Endometrial microvascular endothelial cells (primary cell): ENCODE measurements around the gene C4orf50. TPM values are rescaled to one million over a fixed set of nuclear protein-coding genes. Genes with fewer than 3 reads are reported as not detected.
"Not testable (repeated sequence)": the region's sequence is repeated elsewhere in the genome, so short reads cannot be mapped to it uniquely, and the experiment has no call there.

Experiments
- in situ Hi-C: cut with HindIII; loops from 2 replicates; pipeline ENCODE4 v1.10.0; 2017; ENCODE audit warnings: low sequenced_read_pairs, low pct_unique_long_range_greater_than_20kb; ENCODE audit errors: inconsistent ontology term
- total RNA-seq: library from RNA; depleted of rRNA; stranded (reverse); fragments of >200 nt; gene quantifications from one replicate; pipeline ENCODE4 v1.2.3, GENCODE V29; 2015; ENCODE audit errors: inconsistent ontology term

The C4orf50 gene
- total RNA-seq, 1 donor from 2014 or later, result not detected

DNA sequence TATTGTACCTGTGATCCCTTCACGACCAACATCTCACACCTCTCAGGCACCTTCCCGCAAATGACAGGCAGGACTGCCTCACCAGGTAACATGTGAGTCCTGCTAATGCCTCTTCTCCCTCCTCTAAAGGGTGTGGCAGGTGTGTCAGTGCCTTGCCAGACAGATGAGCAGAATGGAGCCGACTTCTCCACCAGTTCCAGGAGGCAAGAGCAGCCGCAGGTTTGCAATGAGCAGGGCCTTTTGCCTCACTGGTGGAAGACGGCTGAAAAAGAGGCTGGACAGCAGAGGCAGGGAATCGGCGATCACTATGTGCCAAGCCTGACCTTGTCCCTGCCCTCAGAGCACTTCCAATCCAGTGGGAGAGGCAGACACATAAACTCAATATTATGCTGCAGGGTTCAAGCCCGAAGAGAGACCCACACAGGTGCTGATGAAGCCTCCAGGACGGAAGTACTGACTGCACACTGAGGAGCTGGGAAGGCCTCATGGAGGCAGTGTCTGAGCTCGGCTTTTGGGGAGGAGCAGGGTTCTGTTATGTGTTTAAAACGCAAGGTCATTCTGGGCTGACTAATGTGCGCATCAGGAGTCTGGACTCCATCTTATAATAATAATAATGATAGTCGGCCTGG lies 57.9 kb downstream of the C4orf50 start:
- in situ Hi-C loops, result no loop called here

GRCh38 chr4:5959211-5959982 lies 58.8 kb downstream of the C4orf50 start:
- in situ Hi-C loops, result no loop called here

DNA sequence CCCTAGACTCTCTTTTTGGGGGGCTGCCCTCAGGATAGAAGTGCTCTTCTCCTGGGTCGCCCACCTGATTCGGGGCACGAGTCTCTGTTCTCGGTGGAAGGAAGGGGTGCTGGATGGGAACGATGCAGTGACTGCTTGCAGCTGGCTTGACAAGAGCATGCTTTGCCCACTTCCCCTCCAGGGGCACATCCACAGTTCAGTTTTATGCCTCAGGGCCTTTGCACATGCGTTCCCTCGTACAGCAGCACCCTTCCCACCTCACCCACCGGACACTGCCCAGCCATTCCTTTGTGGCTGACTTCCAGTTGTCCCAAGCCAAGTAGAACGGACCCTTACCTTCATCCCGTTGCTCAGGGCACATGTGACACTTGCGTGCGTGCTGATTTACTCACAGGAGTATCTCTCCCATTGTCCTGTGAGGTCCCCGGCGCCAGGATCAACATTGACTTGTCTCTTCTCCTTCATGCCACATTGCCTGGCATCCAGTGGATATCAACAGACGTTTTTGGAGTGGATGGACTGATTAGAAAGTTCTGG lies 60.0 kb downstream of the C4orf50 start:
- in situ Hi-C loops, result no loop called here

- in situ Hi-C loops, result no loop called here
Measured at GRCh38 chr4:5957076-5957475, 61.2 kb downstream of the C4orf50 start.

DNA sequence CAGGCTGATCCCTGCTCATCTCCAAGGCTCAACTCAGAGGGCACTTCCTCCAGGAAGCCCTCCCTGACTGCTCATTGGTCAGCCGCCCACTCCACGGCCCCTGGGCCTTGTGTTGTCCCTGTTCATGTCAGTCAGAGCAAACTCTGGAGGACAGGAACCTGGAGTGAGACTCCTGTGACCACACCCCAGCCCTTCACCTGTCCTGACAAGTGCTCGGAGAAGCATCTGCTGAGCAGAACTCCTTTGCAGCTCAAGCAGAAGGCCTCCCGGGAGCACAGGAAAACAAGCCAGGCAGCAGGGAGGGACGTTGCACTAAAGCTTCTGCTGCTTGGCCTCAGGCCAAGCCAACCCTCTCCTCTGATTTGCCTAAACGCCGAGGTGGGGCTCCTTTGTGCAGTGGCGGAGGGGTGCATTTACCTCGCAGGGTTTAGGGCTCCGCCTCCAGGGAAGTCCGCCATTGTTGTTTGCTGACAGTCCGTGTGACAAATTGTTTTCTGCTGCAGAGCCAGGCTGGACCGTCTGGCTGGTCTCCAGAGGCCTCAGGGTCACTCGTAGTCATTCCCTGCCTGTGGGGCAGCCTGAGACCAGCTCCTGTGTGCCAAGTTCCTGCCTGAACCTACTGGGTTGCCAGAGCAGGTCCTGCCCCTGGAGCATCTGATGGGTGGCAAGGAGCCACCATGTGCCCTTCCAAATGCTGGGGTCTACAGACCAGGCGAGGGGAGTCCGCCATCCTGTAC lies 61.8 kb downstream of the C4orf50 start:
- in situ Hi-C loops, result no loop called here

- in situ Hi-C loops, result no loop called here
Measured at GRCh38 chr4:5955856-5956255, 62.4 kb downstream of the C4orf50 start.

DNA sequence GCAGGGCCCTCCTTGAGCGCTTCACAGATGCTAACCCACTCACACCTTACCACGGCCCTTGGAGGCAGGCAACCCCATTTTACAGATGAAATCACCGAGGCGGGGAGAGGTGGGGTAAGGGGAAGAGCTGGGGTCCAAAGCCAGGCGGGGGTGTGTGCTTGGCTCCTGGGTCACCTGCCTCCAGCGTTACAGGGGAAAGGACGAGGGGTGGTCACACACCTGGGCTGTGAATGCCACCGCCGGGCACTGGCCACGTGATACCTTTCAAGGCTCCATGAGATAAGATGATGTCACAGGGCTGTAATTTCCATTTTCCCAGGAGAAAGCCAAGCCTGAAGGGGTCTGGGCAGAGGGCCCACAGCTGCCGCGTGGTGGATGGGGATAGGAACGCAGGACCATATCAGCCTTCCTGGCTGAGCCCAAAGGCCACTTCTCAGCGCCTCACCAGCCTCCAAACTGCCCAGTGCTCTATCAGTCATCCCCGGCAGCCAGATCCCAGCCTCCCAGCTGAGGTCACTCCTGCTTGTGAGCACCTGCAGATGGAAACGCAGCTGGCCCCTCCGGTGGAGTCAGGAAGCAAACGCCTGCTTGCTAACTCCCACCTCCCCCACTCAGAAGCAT lies 62.9 kb downstream of the C4orf50 start:
- in situ Hi-C loops, result no loop called here

- in situ Hi-C loops, result no loop called here
Measured at GRCh38 chr4:5954056-5954760, 64.0 kb downstream of the C4orf50 start.

- in situ Hi-C loops, result no loop called here
Measured at GRCh38 chr4:5952975-5953951, 65.0 kb downstream of the C4orf50 start.

DNA sequence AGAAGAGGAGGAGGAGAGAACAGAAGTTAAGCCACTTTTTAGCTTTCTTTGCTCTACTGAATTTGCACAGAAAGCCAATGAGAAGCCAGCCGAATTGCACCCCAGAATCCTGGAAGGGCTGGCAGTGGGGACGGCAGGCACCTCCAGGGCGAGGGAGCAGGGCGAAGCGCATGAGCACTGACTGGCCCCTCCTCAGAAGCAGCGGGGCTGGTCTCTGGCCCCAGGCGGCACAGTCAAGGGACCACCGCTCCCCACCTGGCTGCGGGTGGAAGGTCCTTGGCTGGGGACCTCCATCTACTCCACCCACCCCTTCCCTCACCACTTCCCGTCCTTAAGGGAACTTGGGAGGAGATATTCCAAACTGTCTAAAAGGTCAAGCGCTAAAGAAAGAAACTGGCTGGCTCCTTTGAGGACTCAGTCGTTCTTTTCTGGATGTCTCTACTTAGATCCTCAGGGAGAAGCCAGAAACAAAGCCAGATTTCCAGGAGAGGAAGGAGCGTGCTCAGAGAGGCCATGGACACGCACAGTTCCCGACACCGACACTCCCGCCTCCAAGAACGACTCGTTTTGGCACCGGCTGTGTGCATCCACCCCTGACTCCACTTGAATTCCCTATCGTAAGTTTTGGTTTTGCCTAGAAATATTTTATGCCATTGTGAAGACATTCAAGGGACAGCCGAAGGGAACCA lies 65.8 kb downstream of the C4orf50 start:
- in situ Hi-C loops, result no loop called here

GRCh38 chr4:5946653-5947052 lies 71.6 kb downstream of the C4orf50 start:
- in situ Hi-C loops, result not testable (repeated sequence)

GRCh38 chr4:5945936-5946335 lies 72.3 kb downstream of the C4orf50 start:
- in situ Hi-C loops, result no loop called here

DNA sequence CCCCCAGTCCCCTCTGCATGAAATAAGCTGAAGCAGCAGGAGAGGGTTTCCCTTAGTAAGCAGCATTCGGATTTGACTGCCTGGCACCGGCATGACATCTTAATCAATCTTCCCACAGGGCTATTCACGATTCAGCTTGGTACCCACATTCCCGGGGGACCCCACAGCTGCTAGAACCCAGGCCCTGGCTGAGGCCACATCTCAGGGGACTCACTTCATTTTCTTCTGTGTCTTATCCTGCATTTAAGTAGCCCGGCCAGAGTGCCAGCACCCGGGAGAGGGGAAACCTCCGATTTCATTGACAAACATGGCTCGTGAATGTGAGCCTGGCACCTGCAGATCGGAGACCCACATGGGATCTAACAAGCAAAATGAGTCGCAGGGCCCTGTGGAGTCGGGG lies 73.1 kb downstream of the C4orf50 start:
- in situ Hi-C loops, result no loop called here

DNA sequence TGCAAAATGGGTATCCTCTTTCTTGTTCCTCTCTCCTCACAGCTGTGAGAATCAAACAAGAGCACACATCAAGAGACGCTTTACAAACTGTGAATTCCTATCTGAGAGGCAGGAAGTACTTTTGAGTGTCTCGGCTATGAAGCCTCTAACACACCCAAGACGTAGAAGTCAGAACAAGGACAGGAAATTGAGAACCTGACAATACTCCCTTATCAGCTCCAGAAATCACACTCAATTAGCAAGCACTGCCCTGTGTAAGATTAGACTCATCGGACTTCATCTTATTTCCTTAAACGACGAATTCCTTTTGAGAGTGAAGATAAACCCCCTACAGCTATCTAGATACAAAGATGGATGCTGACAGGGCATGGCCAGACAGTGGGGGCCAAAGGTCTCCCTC lies 74.7 kb downstream of the C4orf50 start:
- in situ Hi-C loops, result no loop called here

DNA sequence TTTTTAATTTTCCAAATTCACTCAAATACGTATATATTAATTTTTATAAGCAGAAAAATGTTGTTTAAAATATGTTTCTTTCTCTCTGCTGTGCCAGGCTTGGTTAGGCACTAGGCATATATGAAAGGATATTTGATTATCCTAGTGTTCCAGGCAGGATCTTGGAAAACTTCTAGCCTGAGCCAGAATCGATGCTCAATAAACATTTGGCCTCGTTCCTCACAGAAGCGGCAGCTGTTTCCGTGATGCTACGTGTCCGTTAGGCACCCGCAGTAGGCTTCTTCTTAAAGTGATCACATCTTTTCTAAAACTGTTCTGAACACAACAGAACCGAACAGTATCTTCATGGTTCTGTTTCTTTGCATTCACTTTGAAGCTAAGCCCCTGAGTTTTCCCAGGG lies 75.3 kb downstream of the C4orf50 start:
- in situ Hi-C loops, result no loop called here

- in situ Hi-C loops, result no loop called here
Measured at GRCh38 chr4:5941601-5942000, 76.6 kb downstream of the C4orf50 start.
